Right ventricle myocardium inferior (tissue), 1 donor: Measurements from ENCODE around the gene PLIN5. TPM values are rescaled to one million over a fixed set of nuclear protein-coding genes. Genes with fewer than 3 reads are reported as not detected.
"Not testable (repeated sequence)": the region's sequence is repeated elsewhere in the genome, so short reads cannot be mapped to it uniquely, and the experiment has no call there.

Experiments
- ATAC-seq: fragments of 200-7000 bp; cut with Tn5 transposase; one replicate; pipeline ENCODE4 v1.9.1; 2020; ENCODE audit warnings: mild to moderate bottlenecking, moderate library complexity
- DNase-seq: peaks from one replicate; pipeline ENCODE4 v3.0.0; 2021; ENCODE audit errors: missing footprints
- intact Hi-C: fragments of 100-400 bp; cut with DNase I; formaldehyde crosslinking; loops from one replicate; pipeline ENCODE4 v1.11.0; 2022
- total RNA-seq: library from RNA; stranded (reverse); fragmentation: NEBNext Ultra II Directional; extraction: Animal tissue kit (Norgen Biotek cat#: 25700); gene quantifications from one replicate; pipeline ENCODE4 v1.2.1, GENCODE V29; 2021
- donor health status: DM: no; HTN: yes; CAD: no; lungs with severe emphysema.

PLIN5 gene
- total RNA-seq, 1 donor from 2014 or later: 50.4 TPM

DNA sequence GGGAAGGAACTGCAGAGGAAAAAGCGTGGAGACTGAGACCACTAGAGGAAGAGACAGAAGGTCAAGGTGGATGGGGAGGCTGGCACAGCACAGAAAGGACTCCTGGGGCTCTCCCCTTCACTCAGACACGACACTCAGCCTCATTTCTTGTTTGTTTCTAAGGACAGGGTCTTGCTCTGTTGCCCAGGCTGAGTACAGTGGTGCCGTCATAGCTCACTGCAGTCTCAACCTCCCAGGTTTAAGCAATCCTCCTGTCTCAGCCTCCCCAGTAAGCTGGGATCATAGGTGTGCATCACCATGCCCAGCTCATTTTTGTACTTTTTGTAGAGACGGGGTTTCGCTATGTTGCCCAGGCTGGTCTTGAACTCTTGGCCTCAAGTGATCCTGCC is 35.9 kb upstream of the PLIN5 start:
- DNase-seq: no peak
- no peak for ATAC-seq
- intact Hi-C loops: no loop called here

DNA sequence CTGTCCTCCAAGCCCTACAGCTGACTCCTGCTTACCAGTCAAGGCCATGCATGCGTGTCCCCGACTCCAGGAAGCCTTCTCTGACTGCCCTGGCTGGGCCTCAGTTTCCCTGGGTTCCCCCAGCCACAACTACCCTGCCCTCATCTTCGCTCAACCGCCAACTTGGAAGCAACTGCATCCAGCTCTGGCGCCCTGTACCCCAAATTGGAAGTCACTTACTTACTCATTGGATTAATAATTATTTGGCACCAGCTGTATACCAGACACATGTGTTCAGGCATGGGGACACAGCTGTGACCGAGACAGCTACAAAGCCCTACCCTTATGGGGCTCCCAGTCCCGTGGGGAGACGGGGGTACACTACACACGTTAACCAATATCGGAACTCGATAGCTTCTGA is 35.4 kb upstream of the PLIN5 start:
- ATAC-seq: no peak
- intact Hi-C loops: no loop called here
- DNase-seq: no peak

GRCh38 chr19:4568886-4569285 is 33.9 kb upstream of the PLIN5 start:
- no peak for DNase-seq
- intact Hi-C loops: no loop called here
- no peak for ATAC-seq

DNA sequence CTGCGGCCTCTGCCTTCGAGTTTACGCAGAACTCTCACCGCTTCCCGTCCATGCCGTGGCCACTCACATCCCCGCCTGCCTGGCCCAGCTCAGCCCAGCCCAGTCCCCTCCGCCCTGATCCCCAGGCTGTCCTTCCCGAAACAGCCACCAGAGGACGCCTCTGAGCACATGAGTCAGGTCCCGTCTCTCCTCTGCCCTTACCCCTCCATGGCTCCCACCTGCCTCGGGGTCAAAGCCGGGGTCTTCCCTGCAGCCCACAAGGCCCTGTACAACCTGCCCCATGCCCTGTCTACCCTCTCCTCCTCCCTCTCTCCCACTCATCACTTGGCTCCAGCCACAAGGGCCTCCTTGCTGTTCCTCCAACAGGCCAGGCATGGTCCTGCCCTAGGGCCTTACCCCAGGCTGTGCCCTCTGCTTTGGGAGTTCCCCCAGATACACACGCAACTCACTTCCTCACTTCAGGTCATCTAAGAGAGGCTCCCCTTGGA is 32.6 kb upstream of the PLIN5 start:
- peak; percentile 36 for ATAC-seq
- intact Hi-C loops: no loop called here

GRCh38 chr19:4566402-4567051 is 31.5 kb upstream of the PLIN5 start:
- no peak for ATAC-seq
- intact Hi-C loops: no loop called here

More for the DNA sequence above, 32.6 kb upstream of the PLIN5 start:
- peak; percentile 78 for DNase-seq

DNA sequence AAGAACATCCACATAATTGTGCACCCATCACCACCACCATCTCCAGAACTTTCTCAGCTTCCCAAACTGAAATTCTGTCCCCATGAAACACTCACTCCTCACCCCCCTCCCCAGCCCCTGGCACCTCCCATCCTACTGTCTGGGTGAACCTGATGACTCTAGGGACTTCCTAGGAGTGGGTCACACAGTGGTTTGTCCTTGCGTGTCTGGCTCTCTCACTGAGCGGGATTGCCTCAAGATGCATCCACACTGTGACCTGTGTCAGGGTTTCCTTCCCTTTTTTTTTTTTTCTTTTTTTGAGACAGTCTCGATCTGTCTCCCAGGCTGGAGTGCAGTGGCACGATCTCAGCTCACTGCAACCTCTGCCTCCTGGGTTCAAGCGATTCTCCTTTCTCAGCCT is 28.5 kb upstream of the PLIN5 start:
- intact Hi-C loops: not testable (repeated sequence)
- DNase-seq (peak; percentile 6), ATAC-seq (peak; percentile 42)

More at GRCh38 chr19:4566402-4567051, 31.5 kb upstream of the PLIN5 start:
- peak; percentile 21 for DNase-seq

DNA sequence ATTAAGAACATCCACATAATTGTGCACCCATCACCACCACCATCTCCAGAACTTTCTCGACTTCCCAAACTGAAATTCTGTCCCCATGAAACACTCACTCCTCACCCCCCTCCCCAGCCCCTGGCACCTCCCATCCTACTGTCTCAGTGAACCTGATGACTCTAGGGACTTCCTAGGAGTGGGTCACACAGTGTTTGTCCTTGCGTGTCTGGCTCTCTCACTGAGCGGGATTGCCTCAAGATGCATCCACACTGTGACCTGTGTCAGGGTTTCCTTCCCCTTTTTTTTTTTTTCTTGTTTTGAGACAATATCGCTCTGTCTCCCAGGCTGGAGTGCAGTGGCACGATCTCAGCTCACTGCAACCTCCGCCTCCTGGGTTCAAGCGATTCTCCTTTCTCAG is 27.1 kb upstream of the PLIN5 start:
- peak; percentile 43 for ATAC-seq
- intact Hi-C loops: not testable (repeated sequence)

GRCh38 chr19:4559569-4559968 is 24.5 kb upstream of the PLIN5 start, which contains the start of gene SEMA6B:
SEMA6B (minus strand) TSS chr19:4559684; CDS start chr19:4558457, 1,227 bp downstream.
- DNase-seq (peak; percentile 83), ATAC-seq (peak; percentile 42)
- intact Hi-C loops: no loop called here

More for the DNA sequence above, 27.1 kb upstream of the PLIN5 start:
- peak; percentile 26 for DNase-seq

GRCh38 chr19:4557971-4558941 is 23.2 kb upstream of the PLIN5 start:
- DNase-seq (peak; percentile 66), ATAC-seq (no peak)
- intact Hi-C loops: no loop called here

- no peak for ATAC-seq
- intact Hi-C loops: no loop called here
- peak; percentile 60 for DNase-seq
Observed at GRCh38 chr19:4557144-4557970, 22.3 kb upstream of the PLIN5 start.

DNA sequence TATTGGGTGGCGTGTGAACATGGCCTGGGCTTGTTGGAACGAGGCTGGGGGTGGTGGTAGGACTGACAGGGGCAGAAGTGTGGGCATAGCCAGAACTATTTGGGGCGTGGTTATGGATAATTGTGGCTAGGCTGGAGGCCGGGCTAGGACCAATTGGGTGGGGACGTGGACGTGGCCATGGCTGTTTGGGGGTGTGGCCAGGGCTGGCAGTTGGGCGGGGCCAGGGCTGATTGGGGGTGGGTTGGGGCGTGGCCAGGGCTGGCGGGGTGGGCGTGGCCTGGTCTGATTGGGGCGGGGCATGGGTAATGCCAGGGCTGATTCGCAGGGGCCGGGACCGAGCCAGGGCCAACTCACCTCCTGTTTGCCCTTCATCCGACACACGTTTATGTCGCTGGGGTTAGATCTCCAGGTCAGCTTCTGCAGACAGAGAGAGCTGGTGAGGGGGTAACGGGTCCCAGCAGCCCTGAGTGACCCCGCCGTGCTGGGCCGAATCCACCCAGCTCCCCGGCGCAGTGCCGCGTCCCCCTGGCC is 21.6 kb upstream of the PLIN5 start:
- intact Hi-C loops: no loop called here
- peak; percentile 32 for ATAC-seq

GRCh38 chr19:4555657-4556561 is 20.9 kb upstream of the PLIN5 start:
- DNase-seq: peak; percentile 34
- ATAC-seq: no peak
- intact Hi-C loops: no loop called here

More for the DNA sequence above, 21.6 kb upstream of the PLIN5 start:
- peak; percentile 70 for DNase-seq

DNA sequence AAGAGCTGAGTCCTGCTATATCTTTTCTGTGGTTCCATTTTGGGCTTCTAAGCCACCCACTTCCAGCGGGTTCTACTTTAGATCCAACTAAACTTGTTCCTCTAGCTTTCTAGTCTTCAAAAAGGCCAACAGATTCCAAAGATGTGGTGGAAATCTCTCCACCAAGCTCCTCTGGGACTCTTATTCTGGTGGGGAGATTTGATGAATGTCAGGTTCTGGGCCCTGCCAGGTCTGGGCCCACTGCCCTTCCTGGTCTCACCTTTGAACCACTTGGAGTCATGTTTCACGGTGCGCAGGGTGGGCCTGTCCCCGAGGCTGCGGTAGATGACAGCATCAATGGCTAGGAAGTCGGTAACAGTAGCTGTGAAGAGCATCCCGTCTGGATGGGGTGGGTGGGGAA is 19.7 kb upstream of the PLIN5 start:
- no peak for DNase-seq
- intact Hi-C loops: no loop called here
- ATAC-seq: no peak

- DNase-seq (no peak), ATAC-seq (no peak)
- intact Hi-C loops: no loop called here
Observed at GRCh38 chr19:4553775-4554174, 18.8 kb upstream of the PLIN5 start.

- DNase-seq (no peak), ATAC-seq (no peak)
- intact Hi-C loops: no loop called here
Observed at GRCh38 chr19:4553092-4553695, 18.2 kb upstream of the PLIN5 start.

DNA sequence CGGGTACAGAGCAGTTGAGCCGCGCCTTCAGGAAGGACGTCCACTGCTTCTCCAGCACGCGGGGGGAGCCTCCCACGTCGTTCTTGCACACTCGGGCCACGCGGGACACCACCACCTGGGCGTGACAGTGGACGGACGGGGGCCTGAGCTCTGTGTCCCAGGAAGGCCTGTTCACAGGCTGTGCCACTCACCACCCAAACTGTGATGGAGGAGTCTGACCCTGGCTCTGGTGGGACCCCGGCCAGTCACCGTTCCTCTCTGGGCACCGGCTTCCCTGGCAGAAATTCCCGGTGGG is 17.4 kb upstream of the PLIN5 start:
- DNase-seq: peak; percentile 13
- no peak for ATAC-seq
- intact Hi-C loops: no loop called here

- DNase-seq: peak; percentile 16
- intact Hi-C loops: no loop called here
- ATAC-seq: no peak
Observed at GRCh38 chr19:4550479-4551050, 15.5 kb upstream of the PLIN5 start.
